CD4-positive, alpha-beta T cell treated with Interleukin-15 for 1 hour (primary cell): ENCODE data around the gene ZFPM1.
"Not testable (repeated sequence)": the region's sequence is repeated elsewhere in the genome, so short reads cannot be mapped to it uniquely, and the experiment has no call there.

ENCODE experiments used
- DNase-seq: peaks from one replicate; pipeline ENCODE4 v3.0.0-alpha.2; 2020

The ZFPM1 gene

GRCh38 chr16:88503771-88504488 lies 50.9 kb downstream of the ZFPM1 start:
- DNase-seq, result no peak

GRCh38 chr16:88504489-88505404 lies 51.7 kb downstream of the ZFPM1 start:
- DNase-seq, result no peak

- peak; percentile 74 for DNase-seq
Measured at GRCh38 chr16:88505405-88506082, 52.5 kb downstream of the ZFPM1 start.

GRCh38 chr16:88506723-88507122 lies 53.6 kb downstream of the ZFPM1 start:
- no peak for DNase-seq

- DNase-seq, result no peak
Measured at GRCh38 chr16:88507231-88507743, 54.2 kb downstream of the ZFPM1 start.

- no peak for DNase-seq
Measured at GRCh38 chr16:88508376-88508867, 55.3 kb downstream of the ZFPM1 start.

GRCh38 chr16:88508868-88509748 lies 56.0 kb downstream of the ZFPM1 start:
- DNase-seq, result no peak

GRCh38 chr16:88509749-88510069 lies 56.6 kb downstream of the ZFPM1 start:
- DNase-seq, result no peak

GRCh38 chr16:88510091-88510994 lies 57.3 kb downstream of the ZFPM1 start:
- no peak for DNase-seq

- DNase-seq, result no peak
Measured at GRCh38 chr16:88511060-88511459, 58.0 kb downstream of the ZFPM1 start.

GRCh38 chr16:88511906-88512305 lies 58.8 kb downstream of the ZFPM1 start:
- DNase-seq, result no peak

- no peak for DNase-seq
Measured at GRCh38 chr16:88512728-88513696, 59.9 kb downstream of the ZFPM1 start.

GRCh38 chr16:88514070-88514469 lies 61.0 kb downstream of the ZFPM1 start:
- no peak for DNase-seq

- DNase-seq, result no peak
Measured at GRCh38 chr16:88514526-88515232, 61.6 kb downstream of the ZFPM1 start.

GRCh38 chr16:88515371-88515770 lies 62.3 kb downstream of the ZFPM1 start:
- DNase-seq, result no peak

- DNase-seq, result no peak
Measured at GRCh38 chr16:88515925-88516594, 63.0 kb downstream of the ZFPM1 start.

- no peak for DNase-seq
Measured at GRCh38 chr16:88516601-88517061, 63.6 kb downstream of the ZFPM1 start.

GRCh38 chr16:88517208-88517774 lies 64.2 kb downstream of the ZFPM1 start:
- not testable (repeated sequence) for DNase-seq
